ENCODE measurements around the gene MAF.

Gene MAF

DNA sequence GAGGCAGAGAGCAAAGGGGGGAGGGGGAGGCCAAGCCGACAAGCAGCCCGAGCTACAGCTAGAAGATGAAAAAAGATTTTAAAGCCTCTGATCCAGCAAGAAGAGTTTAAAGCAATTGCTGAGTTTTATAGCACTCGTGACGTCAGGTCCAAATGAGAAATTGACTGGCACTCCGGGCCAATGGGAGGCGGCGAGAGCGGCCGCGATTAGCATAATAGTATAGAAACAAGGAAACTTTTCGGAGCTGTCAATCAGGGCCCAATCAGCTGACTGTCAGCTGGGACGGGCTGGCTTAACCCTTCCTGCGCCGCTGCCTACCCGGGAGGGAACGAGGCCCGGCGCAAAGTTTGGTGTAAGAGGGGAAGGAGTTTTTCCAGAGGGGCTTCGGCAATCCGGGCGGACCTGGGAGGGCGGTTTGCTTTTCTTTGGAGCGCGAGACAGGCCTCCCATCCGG lies at the start of gene MAF:
MAF (minus strand) TSS at position 100 of the 454 bp plus-strand sequence. CDS start 835 bp downstream, outside the sequence.
- peak; percentile 96 for DNase-seq

DNA sequence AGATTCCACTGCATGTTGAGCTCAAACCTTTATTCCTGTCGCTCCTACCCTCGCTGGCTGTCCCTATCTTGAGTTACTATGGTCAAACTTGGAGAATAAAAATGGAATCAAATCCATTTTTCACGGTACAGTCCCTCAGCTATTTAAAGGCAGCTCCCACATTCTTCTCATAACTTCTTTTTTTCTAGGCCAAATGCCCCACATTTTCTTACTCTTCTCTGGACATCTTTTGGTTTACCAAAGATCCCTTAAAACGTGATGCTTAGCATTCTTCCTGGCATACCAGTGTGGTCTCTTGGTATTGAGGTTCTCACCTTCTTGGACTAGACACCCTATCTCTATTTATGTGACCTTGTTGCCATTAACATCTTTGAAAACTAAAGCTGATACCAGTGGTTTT lies 48.3 kb upstream of the MAF start:
- no peak for DNase-seq

DNA sequence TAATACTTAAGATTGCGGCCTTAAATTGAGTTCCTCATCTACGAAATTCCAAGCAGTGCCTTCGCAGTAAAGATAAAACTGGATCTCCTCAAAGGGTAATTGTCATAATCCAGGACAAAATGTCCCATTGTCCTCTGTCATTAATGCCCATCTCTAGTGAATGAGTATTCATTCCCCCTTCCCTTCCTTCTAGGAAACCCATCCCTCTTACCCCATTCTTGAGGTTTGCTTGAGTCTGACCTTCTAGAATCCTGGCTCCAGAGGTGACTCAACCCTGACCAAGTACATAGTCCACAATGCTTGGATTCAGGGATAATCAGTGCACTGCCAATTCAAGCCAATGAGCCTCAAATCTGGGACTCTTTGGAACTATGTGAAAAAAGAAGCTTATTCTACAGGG lies 47.0 kb upstream of the MAF start:
- DNase-seq, result no peak

DNA sequence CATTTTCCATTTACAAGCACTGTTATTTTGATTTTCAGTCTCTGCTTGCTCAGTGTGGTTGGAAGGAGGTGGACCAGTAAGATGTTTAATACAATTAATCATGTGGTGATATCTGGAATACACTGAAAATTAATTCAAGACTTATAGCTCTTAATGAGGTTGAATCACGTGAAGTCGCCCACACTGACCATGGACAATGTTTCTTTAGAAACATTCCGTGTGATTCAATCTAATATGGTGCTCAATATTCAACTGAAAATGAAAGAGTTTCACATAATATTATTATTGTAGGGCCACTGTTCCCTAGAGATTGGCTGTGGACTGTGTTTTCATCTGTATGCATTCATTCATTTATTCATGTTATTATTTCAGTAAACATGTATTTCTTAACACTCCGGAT lies 45.2 kb upstream of the MAF start:
- no peak for DNase-seq

DNA sequence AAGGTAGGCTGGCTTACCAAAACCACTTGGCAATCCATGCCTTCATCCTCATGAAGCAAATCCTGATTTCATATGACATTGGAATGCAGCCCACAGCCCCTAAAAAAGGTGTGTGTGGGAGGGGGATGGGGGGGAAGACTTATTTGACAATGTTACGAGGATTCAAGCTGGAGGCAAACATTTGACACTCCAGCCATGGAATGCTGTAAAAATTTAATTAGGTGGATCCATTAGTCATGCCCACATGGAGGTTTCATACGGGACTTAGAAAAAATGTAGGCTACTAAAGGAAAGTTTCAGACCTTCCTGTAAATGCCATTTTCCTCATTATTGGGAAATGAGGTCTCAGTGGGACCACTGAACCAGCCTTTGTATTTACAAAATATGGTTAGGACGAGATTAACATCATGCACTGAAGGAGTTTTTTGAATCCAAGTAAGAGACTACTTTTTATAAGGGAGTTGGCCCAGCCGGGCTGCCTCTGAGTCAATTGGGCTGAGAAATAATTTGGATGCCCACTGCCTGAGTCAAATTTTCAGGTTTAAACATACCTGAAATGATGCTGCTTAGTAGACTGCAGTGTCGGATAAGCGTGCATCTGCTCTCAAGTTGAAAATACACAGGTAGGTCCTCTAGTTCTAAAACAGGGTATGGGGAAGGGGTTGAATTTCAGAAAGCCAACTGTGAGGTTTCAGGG lies 44.6 kb upstream of the MAF start:
- DNase-seq, result no peak

DNA sequence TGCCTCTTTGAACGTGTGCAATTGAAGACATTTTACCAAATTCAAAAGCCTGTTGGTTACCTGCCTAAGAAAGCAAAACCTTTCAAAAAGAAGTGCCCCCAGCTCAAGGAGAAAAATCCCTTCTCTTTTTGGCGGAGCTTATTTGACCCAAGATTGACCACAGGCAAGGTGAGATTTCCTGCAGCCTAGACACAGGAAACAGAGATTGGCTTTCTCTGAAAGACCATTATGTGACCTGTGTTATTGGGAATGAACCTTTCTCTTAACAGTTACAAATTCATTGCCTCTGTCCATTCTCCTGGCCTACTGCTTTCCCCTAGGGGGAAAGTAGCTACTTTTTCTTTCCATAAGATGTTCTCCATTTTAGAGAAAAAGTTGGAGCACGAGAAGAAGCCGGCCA lies 42.1 kb upstream of the MAF start:
- DNase-seq, result no peak

DNA sequence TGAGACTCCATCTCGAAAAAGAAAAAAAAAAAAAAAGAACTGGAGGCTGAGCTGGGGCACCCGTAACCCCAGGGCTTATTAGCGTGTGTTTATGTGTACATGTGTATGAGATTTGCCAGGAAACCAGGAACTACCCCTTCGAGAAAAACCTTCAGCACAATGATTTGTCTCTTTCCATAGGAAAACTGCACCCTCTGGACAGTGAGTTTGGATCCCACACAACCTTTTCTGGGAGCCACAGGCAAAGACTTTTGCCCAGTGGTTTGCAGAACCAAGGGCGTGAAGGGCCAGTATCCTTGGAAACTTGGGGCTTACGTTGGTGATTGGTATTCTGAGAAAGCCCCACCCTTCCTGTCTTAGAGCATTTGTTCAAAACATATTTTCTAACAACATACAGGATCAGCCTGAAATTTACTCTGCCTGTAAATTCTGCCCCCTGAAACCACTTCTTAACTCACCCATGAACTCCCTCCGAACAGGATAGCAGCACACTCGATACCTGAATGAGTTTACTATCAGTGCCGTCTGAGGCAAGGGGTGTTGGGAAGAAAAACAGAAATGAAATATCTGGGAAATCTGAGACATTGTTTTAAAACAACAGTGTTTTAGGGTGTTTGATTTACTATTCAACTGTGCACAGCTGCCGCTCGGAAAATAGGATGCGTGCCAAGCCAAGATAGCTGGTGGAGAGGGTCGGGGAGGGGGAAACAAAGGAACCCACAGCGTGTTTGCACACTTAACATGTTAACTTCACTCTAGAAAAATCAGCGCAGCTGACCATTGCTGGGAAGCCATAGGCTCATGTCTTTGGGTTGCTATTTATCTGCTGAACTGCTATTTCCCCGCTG lies 40.2 kb upstream of the MAF start:
- DNase-seq, result peak; percentile 14

DNA sequence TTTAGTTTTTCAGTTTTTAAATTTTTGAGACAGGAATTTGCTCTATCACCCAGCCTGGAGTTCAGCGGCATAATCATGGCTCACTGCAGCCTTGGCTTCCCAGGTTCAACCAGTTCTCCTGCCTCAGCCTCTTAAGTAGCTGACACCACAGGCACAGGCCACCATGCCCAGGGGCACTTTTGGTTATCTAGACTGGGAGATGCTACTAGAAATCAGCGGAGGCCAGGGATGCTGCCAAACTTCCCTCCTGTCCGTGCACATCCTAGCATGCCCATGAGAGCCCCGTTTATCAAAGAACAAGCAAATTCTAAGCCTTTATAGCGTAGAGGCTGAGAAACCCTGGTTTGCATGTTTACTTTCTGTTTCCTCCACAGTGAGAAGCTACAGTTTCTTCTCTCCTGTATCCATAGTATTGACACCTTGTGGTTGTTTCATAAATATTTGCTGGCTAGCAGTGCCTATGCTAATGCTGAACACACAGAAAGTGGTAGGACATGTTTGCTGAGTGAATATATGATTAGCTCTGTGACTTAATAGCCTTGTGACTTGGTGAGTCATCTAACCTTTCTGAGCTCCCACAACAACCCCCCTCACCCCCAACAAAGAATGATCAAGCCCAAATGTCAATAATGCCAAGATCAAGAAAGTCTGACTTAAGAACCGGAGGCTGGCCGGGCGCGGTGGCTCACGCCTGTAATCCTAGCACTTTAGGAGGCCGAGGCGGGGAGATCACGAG lies 39.2 kb upstream of the MAF start:
- DNase-seq, result peak; percentile 54

DNA sequence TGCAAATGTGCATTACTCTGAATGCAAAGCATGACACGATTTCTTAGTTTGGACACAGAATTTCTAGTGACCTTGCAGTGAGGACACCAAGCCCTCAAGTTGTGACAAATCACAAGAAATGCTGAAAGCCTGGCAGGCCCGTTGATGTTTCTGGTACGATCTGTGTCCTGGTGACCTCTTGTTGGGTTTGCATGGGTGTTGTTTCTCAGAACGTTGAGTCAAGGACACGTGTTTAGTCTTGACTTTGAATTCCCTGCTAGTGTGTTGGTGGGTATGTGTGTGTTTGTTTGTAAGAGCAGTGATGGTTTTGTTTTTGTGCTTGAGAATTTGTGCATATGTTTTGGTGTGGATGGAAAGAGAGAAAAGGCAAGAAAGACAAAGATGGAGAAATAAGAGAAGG lies 37.8 kb upstream of the MAF start:
- peak; percentile 15 for DNase-seq

DNA sequence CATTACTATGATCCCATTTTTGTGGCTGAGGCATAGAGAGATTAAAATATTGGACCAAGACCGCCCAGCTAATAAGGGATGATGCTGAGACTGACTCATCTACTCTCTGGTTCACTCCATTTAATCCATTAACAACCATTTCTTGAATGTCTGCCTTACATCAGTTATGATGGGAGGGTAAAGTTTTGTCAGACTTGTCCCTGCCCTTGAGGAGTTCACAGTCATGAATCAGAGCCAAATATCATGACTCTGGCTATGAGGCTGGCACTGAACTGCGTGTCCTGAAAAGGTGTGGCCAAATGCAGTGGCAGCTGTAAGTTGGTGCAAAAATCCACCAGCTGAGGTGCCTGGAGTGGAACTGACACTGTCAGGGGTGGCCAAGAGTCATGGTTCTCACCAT lies 35.0 kb upstream of the MAF start:
- DNase-seq, result no peak

DNA sequence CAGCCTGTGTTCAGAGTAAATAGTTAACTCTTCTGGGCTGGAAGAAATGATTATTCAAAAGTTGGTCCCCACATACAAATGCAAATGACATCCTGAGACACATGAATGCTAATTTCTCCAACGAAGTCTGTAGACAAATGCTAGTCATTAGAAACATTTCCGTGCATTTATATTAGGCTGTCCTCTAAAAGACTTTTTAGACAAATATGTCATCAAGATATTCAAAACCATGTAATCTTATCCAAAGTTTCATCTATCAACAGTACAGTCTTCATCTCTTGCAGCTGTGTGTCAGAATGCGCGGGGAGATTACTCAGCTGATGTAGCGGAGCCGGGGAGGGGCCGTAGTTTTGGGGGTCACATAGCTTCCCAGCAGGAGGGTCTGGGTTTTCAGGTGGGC lies 33.8 kb upstream of the MAF start:
- DNase-seq, result no peak

DNA sequence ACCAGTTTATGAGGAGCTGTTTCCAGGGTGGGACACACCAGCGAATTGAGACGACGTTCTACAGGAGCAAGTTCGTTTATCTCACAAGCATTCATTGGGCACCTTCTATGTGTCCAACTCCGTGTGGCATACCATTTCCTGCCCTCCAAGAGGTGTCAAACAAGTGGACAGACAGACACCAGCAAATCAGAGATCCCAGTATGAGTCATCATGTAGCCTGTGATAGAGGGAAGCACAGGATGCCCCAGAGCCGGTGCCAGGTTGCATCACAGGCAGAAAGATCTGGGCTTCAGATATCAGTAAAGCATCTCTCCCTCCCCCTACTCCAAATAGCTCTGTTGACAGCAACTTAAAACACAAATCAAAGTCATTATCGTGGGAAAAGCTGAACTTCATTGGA lies 31.8 kb upstream of the MAF start:
- peak; percentile 92 for DNase-seq

DNA sequence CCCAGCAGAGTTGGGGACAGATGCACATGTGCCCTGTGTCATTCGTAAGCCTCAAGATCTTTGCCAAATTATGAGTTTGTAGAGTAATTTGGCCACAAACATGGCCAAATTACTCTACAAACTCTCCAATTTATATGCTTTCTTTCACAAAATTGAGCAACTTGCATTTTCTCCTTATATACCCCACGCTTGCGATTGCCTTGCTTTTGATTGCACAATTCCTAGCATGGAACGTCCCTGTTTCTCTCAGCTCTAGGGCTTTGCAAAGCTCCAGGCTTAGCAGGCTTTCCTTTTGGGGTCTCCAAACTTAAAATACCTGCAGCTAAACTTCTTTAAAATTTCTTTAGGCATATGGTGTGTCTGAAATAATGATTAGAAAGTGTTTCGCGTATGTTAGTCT lies 28.5 kb upstream of the MAF start:
- DNase-seq, result no peak

DNA sequence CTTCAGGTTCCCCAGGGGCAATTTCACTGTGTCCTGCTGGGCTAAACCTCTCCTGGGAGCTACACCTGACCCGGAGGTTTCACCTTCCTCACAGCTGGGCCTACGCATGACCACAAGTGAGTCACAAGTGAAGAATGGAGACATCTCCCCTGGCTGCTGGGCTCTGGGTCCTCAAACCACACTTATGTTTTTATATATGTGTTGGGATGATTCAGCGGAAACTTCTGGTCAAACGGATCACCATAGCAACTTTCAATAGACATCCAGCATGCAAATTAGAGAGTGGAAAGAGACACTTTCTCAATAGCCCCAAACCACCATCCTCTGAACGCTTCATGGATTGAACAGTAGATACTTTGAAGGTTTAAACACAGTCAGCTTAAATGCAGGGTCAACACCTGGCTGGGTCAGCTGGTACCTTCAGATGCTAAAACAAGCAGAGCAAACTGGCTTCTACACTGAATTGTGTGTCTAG lies 28.0 kb upstream of the MAF start:
- peak; percentile 95 for DNase-seq

DNA sequence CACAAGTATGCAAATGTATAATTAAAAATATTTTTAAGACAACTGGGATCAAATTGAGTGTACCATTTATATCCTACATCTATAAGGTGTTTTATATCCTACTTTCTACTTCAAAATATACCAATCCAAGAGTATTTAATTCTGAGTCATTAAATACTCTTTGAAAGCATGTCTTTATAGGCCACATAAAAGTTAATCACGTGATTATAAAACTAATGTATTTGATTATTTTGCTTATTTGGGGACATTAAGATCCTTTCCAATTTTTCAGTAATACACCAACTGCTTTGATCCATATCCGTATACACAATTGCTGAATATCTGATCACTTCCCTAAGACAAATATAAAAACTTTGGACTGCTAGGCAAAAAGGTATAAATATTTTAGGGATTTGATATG lies 26.6 kb upstream of the MAF start:
- DNase-seq, result no peak

DNA sequence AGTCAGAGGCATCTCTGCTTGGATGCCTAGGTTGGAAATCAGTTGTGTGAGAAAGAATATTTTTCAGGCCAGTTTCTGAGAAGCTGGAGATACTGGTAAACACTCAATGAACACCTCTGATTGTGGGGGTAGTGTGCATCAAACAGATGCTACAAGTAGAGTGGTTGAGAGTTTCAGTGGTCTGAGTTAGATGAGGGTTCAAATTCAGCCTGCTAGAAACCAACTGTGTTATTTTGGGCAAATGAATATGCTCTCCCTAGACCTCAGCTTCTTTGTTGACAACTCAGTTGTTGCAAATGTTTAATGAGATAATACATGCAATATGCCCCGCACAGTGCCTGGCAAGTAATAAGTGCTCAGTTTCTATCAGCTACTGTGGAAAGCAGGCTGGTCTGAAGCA lies 25.2 kb upstream of the MAF start:
- no peak for DNase-seq

DNA sequence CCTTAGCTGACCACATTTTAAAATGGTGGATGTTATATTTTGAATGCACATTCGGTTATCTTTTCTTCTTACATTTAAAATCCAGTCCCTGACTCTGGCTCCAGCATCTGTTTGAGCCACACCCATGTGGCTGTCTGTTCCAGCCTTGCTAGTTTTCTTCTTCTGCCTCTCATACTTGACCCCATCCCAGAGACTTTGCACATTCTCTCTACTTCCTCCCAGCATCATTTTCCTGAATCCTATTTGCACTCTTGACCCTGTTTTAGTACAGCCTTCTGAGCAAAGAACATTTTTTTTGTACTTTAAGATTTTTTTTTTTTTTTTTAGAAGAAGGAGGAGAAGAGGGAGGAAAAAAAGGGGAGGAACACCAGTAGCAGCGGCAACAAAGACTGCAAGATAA lies 23.3 kb upstream of the MAF start:
- DNase-seq, result no peak

DNA sequence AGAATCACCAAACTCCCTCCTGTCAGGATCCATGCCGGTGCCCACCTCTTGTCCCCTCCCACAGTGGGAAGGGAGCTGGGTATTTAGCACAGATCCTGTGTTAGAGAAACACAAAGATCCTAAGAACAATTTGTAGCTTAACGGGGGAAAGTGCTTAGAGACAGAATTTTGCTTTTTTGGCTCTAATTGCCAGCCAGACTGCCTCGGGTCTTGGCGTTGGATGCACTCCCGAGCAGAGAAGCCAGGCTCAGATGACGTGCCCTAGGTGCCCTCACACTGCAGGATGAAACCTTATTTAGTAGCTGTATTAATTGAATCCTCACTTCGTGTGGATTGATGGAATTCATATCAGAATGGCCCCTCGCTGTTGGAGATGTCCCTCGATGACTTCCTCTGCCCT lies 22.5 kb upstream of the MAF start:
- DNase-seq, result no peak

DNA sequence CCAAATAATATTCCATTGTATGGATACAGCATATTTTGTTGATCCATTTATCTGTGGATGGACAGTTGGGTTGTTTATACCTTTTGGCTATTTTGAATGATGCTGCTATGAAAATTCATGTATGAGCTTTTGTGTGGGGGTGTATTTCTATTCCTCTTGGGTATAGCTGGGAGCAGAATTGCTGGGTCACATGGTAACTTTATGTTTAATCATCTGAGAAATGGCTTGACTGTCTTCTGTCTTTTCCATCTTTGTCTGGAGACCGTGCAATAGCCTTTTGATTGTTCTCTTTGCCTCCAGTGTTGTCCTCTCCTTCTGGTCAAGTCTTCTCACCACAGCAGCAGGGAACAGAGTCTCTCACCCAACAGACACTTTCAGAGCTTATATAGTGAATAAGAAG lies 20.5 kb upstream of the MAF start:
- DNase-seq, result no peak

DNA sequence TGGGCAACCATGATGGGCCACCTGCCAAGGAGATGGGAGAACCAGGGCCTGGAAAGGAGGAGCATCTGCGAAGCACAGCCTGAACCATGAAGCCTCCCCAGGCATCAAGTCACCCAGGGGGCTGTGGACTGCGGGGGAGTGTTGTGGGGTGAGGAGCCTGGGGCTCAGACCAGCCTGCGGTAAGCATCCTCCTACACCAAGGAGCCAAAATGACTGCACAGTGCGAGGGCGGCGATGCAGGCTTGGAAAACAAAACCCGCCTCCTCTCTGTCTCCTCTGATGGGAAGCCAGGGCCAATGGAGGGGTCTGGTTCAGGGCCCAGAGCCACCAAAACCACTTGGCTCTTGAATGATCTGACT lies 18.1 kb upstream of the MAF start:
- peak; percentile 80 for DNase-seq

DNA sequence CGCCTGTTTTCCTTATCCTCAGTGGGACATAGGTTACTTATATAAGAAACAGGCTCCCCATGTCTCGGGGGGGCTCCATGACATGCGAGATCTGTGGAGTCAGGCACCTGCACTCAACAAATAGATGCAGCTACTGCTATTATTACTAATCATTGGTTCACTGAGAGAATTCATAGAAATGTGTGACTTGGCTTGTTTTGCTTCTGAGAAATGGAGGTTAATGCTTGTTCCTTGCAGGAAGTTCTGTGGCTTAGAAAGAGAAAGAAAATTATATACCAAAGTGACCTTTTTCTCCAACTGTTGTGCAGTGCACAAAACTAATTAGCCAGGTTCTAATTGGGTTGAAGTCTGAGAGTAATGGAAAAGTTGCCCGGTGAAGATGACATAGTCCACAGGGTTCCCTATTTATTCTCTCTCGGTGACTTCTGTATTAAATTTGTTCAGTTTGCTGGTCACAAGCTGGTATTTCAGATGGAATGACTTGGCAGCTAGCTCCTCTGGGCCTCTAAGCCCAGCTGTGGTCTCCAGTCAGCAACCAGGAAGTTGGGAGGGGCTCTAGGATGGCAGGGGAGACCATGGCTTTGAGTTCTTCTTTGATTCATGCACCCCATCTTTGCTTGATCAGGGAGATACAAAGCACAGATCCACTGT lies 17.6 kb upstream of the MAF start:
- DNase-seq, result peak; percentile 73

DNA sequence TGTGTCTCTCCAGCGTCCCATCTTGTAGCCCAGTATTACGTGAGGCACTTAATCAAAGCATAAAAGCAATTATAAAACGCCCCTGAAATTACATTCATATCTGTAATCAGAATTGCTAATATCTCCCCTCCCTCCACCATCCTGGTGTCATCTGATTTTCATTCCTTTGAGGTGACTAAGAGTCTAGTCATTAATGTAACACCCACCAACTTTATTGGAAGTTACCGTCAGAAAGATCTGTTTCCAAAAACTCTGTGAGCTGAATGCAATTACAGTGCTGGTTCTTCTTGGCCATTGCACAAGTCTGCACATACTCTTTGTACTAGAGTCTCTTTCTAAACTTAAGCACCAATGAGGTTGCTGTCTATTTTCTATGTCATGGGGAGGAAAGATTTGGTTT lies 12.5 kb upstream of the MAF start:
- peak; percentile 55 for DNase-seq

DNA sequence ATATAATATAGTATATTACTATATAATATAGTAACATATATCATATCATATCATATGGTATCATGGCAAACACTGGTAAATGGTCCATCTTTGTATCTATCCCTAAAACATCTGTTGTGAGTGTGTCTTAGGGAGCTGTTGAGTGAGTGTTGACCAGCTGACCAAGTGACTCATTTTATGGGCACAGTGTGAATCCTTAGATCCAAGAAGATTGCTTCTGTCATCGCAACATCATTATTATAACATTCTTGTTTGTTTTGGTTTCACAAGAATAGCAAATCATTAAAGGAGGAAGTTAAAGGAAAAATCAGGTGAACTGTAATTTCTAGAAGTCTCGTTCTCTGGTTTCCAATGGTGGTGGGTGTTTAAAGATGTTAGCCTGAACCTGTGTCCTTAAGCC lies 11.7 kb upstream of the MAF start:
- DNase-seq, result no peak
